Suprapubic skin (tissue), 4 donors: ENCODE measurements around the gene ENDOD1. TPM values are rescaled to one million over a fixed set of nuclear protein-coding genes. Genes with fewer than 3 reads are reported as not detected.

Experiments
- DNase-seq, 2 donors: peaks; one replicate each; pipeline ENCODE4 v3.0.0-alpha.2; 2019; ENCODE audit warnings: low spot score in 2 of 2
- H3K27ac ChIP-seq: fragments of 200-600 bp; sonication (generic); one replicate; pipeline ENCODE4 v1.5.1; 2019
- H3K27me3 ChIP-seq: fragments of 200-600 bp; sonication (generic); one replicate; pipeline ENCODE4 v1.5.1; 2019
- H3K36me3 ChIP-seq: fragments of 200-600 bp; sonication (generic); one replicate; pipeline ENCODE4 v1.5.1; 2019
- H3K4me1 ChIP-seq: fragments of 200-600 bp; sonication (generic); one replicate; pipeline ENCODE4 v1.5.1; 2019
- H3K4me3 ChIP-seq: fragments of 200-600 bp; sonication (generic); one replicate; pipeline ENCODE4 v1.5.1; 2019; ENCODE audit warnings: mild to moderate bottlenecking
- H3K9me3 ChIP-seq: fragments of 200-600 bp; sonication (generic); one replicate; pipeline ENCODE4 v1.5.1; 2019
- CTCF ChIP-seq, 2 donors: fragments of 200-600 bp in 1 of 2; fragments of 450-650 bp in 1 of 2; sonication (generic) in 1 of 2; IDR thresholded peaks; one replicate each; pipeline ENCODE4 v1.5.1; 2016 to 2019; ENCODE audit warnings: antibody characterized with exemption in 2 of 2, mild to moderate bottlenecking in 1 of 2, moderate library complexity in 1 of 2
- EP300 ChIP-seq: sonication (generic); formaldehyde crosslinking; IDR thresholded peaks from one replicate; pipeline ENCODE4 v1.6.1; 2017; ENCODE audit warnings: antibody characterized with exemption
- POLR2A ChIP-seq, 2 donors: fragments of 450-650 bp; IDR thresholded peaks; one replicate each; pipeline ENCODE4 v1.6.1; 2017; ENCODE audit warnings: antibody characterized with exemption in 2 of 2, mild to moderate bottlenecking in 2 of 2, moderate library complexity in 2 of 2
- POLR2AphosphoS5 ChIP-seq, 3 donors: sonication (generic); formaldehyde crosslinking; IDR thresholded peaks; one replicate each; pipeline ENCODE4 v1.6.1; 2017; ENCODE audit warnings: antibody characterized with exemption in 3 of 3
- WGBS: methylation state at CpG from one replicate; pipeline ENCODE4 v1.1.5; 2018; 5-methylcytosine and 5-hydroxymethylcytosine counted together
- total RNA-seq, 4 donors: library from RNA; depleted of rRNA; stranded (reverse); fragments of >200 nt; gene quantifications; one replicate each; pipeline ENCODE4 v1.1.0, GENCODE V29; 2016

Gene ENDOD1
- total RNA-seq, 4 donors from 2014 or later = 30.7 to 65.9 (median 49.4) TPM

GRCh38 chr11:95138448-95138847, 48.8 kb downstream of the ENDOD1 start:
- WGBS = 49% methylated on average over 2 of the region's 2 CpGs
- H3K4me3 ChIP-seq = no peak overlapping the region
- DNase-seq = no peak
- no peaks in the 10 kb centered on the region for H3K27me3 ChIP-seq
- no peaks in the 10 kb centered on the region for H3K9me3 ChIP-seq
- TF ChIP-seq POLR2A (IDR thresholded peaks at IDR 0.05) = no peak
- TF ChIP-seq CTCF (IDR thresholded peaks at IDR 0.05) = no peak
- TF ChIP-seq POLR2AphosphoS5 (IDR thresholded peaks at IDR 0.05) = no peak
- no peak for TF ChIP-seq EP300
- no peaks in the 10 kb centered on the region for H3K36me3 ChIP-seq
- no peak overlapping the region for H3K27ac ChIP-seq
- H3K4me1 ChIP-seq = peaks cover 18% of the 10 kb centered on the region

- Histone ChIP-seq H3K9me3 (no peaks in the 10 kb centered on the region), H3K4me1 (no peaks in the 10 kb centered on the region), H3K4me3 (no peak overlapping the region), H3K27me3 (no peaks in the 10 kb centered on the region), H3K36me3 (no peaks in the 10 kb centered on the region), H3K27ac (no peak overlapping the region)
- TF ChIP-seq EP300 = no peak
- TF ChIP-seq POLR2A (IDR thresholded peaks at IDR 0.05) = no peak
- TF ChIP-seq POLR2AphosphoS5 (IDR thresholded peaks at IDR 0.05) = no peak
- no peak for DNase-seq
- 85% methylated on average over 4 of the region's 4 CpGs for WGBS
Observed at GRCh38 chr11:95140397-95141033, 50.9 kb downstream of the ENDOD1 start.

GRCh38 chr11:95142431-95142830, 52.8 kb downstream of the ENDOD1 start:
- H3K4me3 ChIP-seq = no peak overlapping the region
- DNase-seq = no peak
- TF ChIP-seq POLR2A (IDR thresholded peaks at IDR 0.05) = no peak
- TF ChIP-seq POLR2AphosphoS5 (IDR thresholded peaks at IDR 0.05) = no peak
- TF ChIP-seq EP300 = no peak
- TF ChIP-seq CTCF (IDR thresholded peaks at IDR 0.05) = no peak
- WGBS = 90% methylated on average over 2 of the region's 2 CpGs
- no peak overlapping the region for H3K27ac ChIP-seq
- no peaks in the 10 kb centered on the region for H3K36me3 ChIP-seq
- no peaks in the 10 kb centered on the region for H3K27me3 ChIP-seq
- no peaks in the 10 kb centered on the region for H3K9me3 ChIP-seq
- peaks cover 7% of the 10 kb centered on the region for H3K4me1 ChIP-seq

- Histone ChIP-seq H3K27ac (no peak overlapping the region), H3K27me3 (no peaks in the 10 kb centered on the region), H3K4me3 (no peak overlapping the region), H3K9me3 (no peaks in the 10 kb centered on the region), H3K4me1 (peaks cover 15% of the 10 kb centered on the region), H3K36me3 (no peaks in the 10 kb centered on the region)
- WGBS = 86% methylated on average over 6 of the region's 6 CpGs
- DNase-seq = no peak
- TF ChIP-seq EP300 (no peak), POLR2A (IDR thresholded peaks at IDR 0.05) (no peak), CTCF (IDR thresholded peaks at IDR 0.05) (no peak), POLR2AphosphoS5 (IDR thresholded peaks at IDR 0.05) (no peak)
Observed at GRCh38 chr11:95143106-95143681, 53.5 kb downstream of the ENDOD1 start.

- no peak for TF ChIP-seq POLR2A (IDR thresholded peaks at IDR 0.05)
- no peak for TF ChIP-seq POLR2AphosphoS5 (IDR thresholded peaks at IDR 0.05)
- TF ChIP-seq CTCF (IDR thresholded peaks at IDR 0.05) = no peak
- TF ChIP-seq EP300 = no peak
- no peaks in the 10 kb centered on the region for H3K36me3 ChIP-seq
- WGBS = 75% methylated on average over 7 of the region's 7 CpGs
- H3K27ac ChIP-seq = no peak overlapping the region
- no peak overlapping the region for H3K4me3 ChIP-seq
- H3K27me3 ChIP-seq = no peaks in the 10 kb centered on the region
- peaks cover 27% of the 10 kb centered on the region for H3K4me1 ChIP-seq
- DNase-seq = no peak
- no peaks in the 10 kb centered on the region for H3K9me3 ChIP-seq
Observed at GRCh38 chr11:95144313-95145235, 54.9 kb downstream of the ENDOD1 start.
